ENCODE data around the gene CNEP1R1. TPM values are rescaled to one million over a fixed set of nuclear protein-coding genes. Genes with fewer than 3 reads are reported as not detected.

The CNEP1R1 gene
- total and polyA plus RNA-seq, 2 of the 8 experiments (the other 6 are each of a cell fraction or from before 2014, with no cell fraction given), result 10.6 to 13.6 TPM

GRCh38 chr16:49993579-49993978 lies 31.4 kb upstream of the CNEP1R1 start (continued):
- TF ChIP-seq CEBPB (IDR thresholded peaks at IDR 0.05; ENCODE audit: low read depth, low read length) (no peak), KDM1A (IDR thresholded peaks at IDR 0.05; ENCODE audit: borderline replicate concordance, low read length) (no peak), TBP (IDR thresholded peaks at IDR 0.05; ENCODE audit: low read depth, low read length) (no peak), RXRA (IDR thresholded peaks at IDR 0.05; ENCODE audit: insufficient read depth, low read depth, low read length) (no peak), ZNF274 (IDR thresholded peaks at IDR 0.05; ENCODE audit: borderline replicate concordance, extremely low read depth, low read length) (no peak), TAF1 (IDR thresholded peaks at IDR 0.05; ENCODE audit: low read depth, low read length) (no peak)
